Activated CD4-positive, alpha-beta T cell treated with anti-CD3 and anti-CD28 coated beads, Interleukin-2, amount 10 ng/mL, durations not matched to agents 7 days and 5 days (primary cell): Measurements from ENCODE around the gene LRRC7. TPM values are rescaled to one million over a fixed set of nuclear protein-coding genes. Genes with fewer than 3 reads are reported as not detected.
"Not testable (repeated sequence)": the region's sequence is repeated elsewhere in the genome, so short reads cannot be mapped to it uniquely, and the experiment has no call there.

ENCODE experiments used
- CTCF ChIA-PET: fragments of 350-600 bp; sonication (Branson Sonifier 250); formaldehyde crosslinking; loops from one replicate; lab custom pipeline; 2021; ENCODE audit warnings: antibody characterized with exemption; lab: Charles Lee
- POLR2A ChIA-PET: fragments of 350-600 bp; sonication (Branson Sonifier 250); formaldehyde crosslinking; loops from one replicate; lab custom pipeline; 2021; ENCODE audit warnings: antibody characterized with exemption; lab: Charles Lee
- DNase-seq: peaks from one replicate; pipeline ENCODE4 v3.0.0-alpha.2; 2020
- H3K27ac Mint-ChIP-seq: one replicate; pipeline ENCODE4 v1.8.0; 2021; ENCODE audit warnings: mild to moderate bottlenecking, moderate library complexity, mixed read lengths
- H3K27me3 Mint-ChIP-seq: one replicate; pipeline ENCODE4 v1.8.0; 2021; ENCODE audit warnings: mixed read lengths
- H3K36me3 Mint-ChIP-seq: one replicate; pipeline ENCODE4 v1.8.0; 2021; ENCODE audit warnings: low read depth, mixed read lengths
- H3K4me1 Mint-ChIP-seq: one replicate; pipeline ENCODE4 v1.8.0; 2021; ENCODE audit warnings: mixed read lengths
- H3K4me3 Mint-ChIP-seq: one replicate; pipeline ENCODE4 v1.8.0; 2021; ENCODE audit warnings: mild to moderate bottlenecking, moderate library complexity, mixed read lengths
- H3K9me3 Mint-ChIP-seq: one replicate; pipeline ENCODE4 v1.8.0; 2021; ENCODE audit warnings: mixed read lengths
- total RNA-seq, 2 experiments: library from RNA; stranded (reverse); gene quantifications; one replicate each; pipeline ENCODE4 v1.2.3, GENCODE V29; 2021

Gene LRRC7
- total RNA-seq, 2 experiments from 2014 or later, result not detected

GRCh38 chr1:70039485-70039884 lies 471.8 kb downstream of the LRRC7 start:
- POLR2A ChIA-PET, result no interaction called here
- no peak overlapping the region for H3K27ac Mint-ChIP-seq
- no peak overlapping the region for H3K4me3 Mint-ChIP-seq
- H3K9me3 Mint-ChIP-seq, result no peaks in the 10 kb centered on the region
- DNase-seq, result no peak
- CTCF ChIA-PET, result no interaction called here
- no peaks in the 10 kb centered on the region for H3K4me1 Mint-ChIP-seq
- H3K27me3 Mint-ChIP-seq, result peaks cover 2% of the 10 kb centered on the region
- no peaks in the 10 kb centered on the region for H3K36me3 Mint-ChIP-seq

- POLR2A ChIA-PET, result no interaction called here
- H3K9me3 Mint-ChIP-seq, result no peaks in the 10 kb centered on the region
- DNase-seq, result no peak
- no peaks in the 10 kb centered on the region for H3K4me1 Mint-ChIP-seq
- H3K36me3 Mint-ChIP-seq, result no peaks in the 10 kb centered on the region
- CTCF ChIA-PET, result no interaction called here
- no peak overlapping the region for H3K27ac Mint-ChIP-seq
- no peak overlapping the region for H3K4me3 Mint-ChIP-seq
- peaks cover 2% of the 10 kb centered on the region for H3K27me3 Mint-ChIP-seq
These were observed 473.8 kb downstream of the LRRC7 start for GRCh38 chr1:70041317-70042045.

- ChIA-PET CTCF (no interaction called here), POLR2A (no interaction called here)
- H3K9me3 Mint-ChIP-seq, result no peaks in the 10 kb centered on the region
- no peaks in the 10 kb centered on the region for H3K4me1 Mint-ChIP-seq
- no peak for DNase-seq
- no peak overlapping the region for H3K27ac Mint-ChIP-seq
- H3K36me3 Mint-ChIP-seq, result no peaks in the 10 kb centered on the region
- H3K27me3 Mint-ChIP-seq, result peaks cover 2% of the 10 kb centered on the region
- no peak overlapping the region for H3K4me3 Mint-ChIP-seq
These were observed 474.5 kb downstream of the LRRC7 start for GRCh38 chr1:70042090-70042731.

GRCh38 chr1:70043804-70044203 lies 476.1 kb downstream of the LRRC7 start:
- ChIA-PET CTCF (no interaction called here), POLR2A (no interaction called here)
- H3K27me3 Mint-ChIP-seq, result peaks cover 2% of the 10 kb centered on the region
- no peaks in the 10 kb centered on the region for H3K9me3 Mint-ChIP-seq
- DNase-seq, result no peak
- H3K27ac Mint-ChIP-seq, result no peak overlapping the region
- no peaks in the 10 kb centered on the region for H3K4me1 Mint-ChIP-seq
- H3K36me3 Mint-ChIP-seq, result no peaks in the 10 kb centered on the region
- H3K4me3 Mint-ChIP-seq, result no peak overlapping the region

- no peak overlapping the region for H3K4me3 Mint-ChIP-seq
- H3K9me3 Mint-ChIP-seq, result no peaks in the 10 kb centered on the region
- peaks cover 2% of the 10 kb centered on the region for H3K27me3 Mint-ChIP-seq
- H3K36me3 Mint-ChIP-seq, result no peaks in the 10 kb centered on the region
- DNase-seq, result no peak
- H3K4me1 Mint-ChIP-seq, result no peaks in the 10 kb centered on the region
- no peak overlapping the region for H3K27ac Mint-ChIP-seq
- ChIA-PET CTCF (no interaction called here), POLR2A (no interaction called here)
These were observed 477.1 kb downstream of the LRRC7 start for GRCh38 chr1:70044832-70045231.

- H3K36me3 Mint-ChIP-seq, H3K27me3 Mint-ChIP-seq, H3K4me3 Mint-ChIP-seq, CTCF ChIA-PET, H3K4me1 Mint-ChIP-seq, H3K9me3 Mint-ChIP-seq, H3K27ac Mint-ChIP-seq, POLR2A ChIA-PET, DNase-seq: not testable (repeated sequence)
These were observed 477.9 kb downstream of the LRRC7 start for GRCh38 chr1:70045581-70045980.

- DNase-seq, result no peak
- no peak overlapping the region for H3K27ac Mint-ChIP-seq
- H3K4me1 Mint-ChIP-seq, result no peaks in the 10 kb centered on the region
- ChIA-PET CTCF (no interaction called here), POLR2A (no interaction called here)
- no peaks in the 10 kb centered on the region for H3K36me3 Mint-ChIP-seq
- no peaks in the 10 kb centered on the region for H3K27me3 Mint-ChIP-seq
- H3K4me3 Mint-ChIP-seq, result no peak overlapping the region
- no peaks in the 10 kb centered on the region for H3K9me3 Mint-ChIP-seq
These were observed 480.8 kb downstream of the LRRC7 start for GRCh38 chr1:70048336-70049094.

- no peaks in the 10 kb centered on the region for H3K27me3 Mint-ChIP-seq
These were observed 484.2 kb downstream of the LRRC7 start for GRCh38 chr1:70051926-70052325.

GRCh38 chr1:70057500-70057899 lies 489.8 kb downstream of the LRRC7 start:
- H3K4me3 Mint-ChIP-seq, result no peak overlapping the region
- no peaks in the 10 kb centered on the region for H3K36me3 Mint-ChIP-seq
- ChIA-PET CTCF (no interaction called here), POLR2A (no interaction called here)
- no peaks in the 10 kb centered on the region for H3K9me3 Mint-ChIP-seq
- no peak overlapping the region for H3K27ac Mint-ChIP-seq
- DNase-seq, result no peak
- no peaks in the 10 kb centered on the region for H3K4me1 Mint-ChIP-seq
- no peaks in the 10 kb centered on the region for H3K27me3 Mint-ChIP-seq

More at GRCh38 chr1:70051926-70052325, 484.2 kb downstream of the LRRC7 start:
- Mint-ChIP-seq H3K4me1 (no peaks in the 10 kb centered on the region), H3K4me3 (no peak overlapping the region), H3K36me3 (no peaks in the 10 kb centered on the region), H3K27ac (no peak overlapping the region), H3K9me3 (no peaks in the 10 kb centered on the region)
- no peak for DNase-seq
- ChIA-PET POLR2A (no interaction called here), CTCF (no interaction called here)

- POLR2A ChIA-PET, result no interaction called here
- H3K4me3 Mint-ChIP-seq, result no peak overlapping the region
- CTCF ChIA-PET, result no interaction called here
These were observed 493.5 kb downstream of the LRRC7 start for GRCh38 chr1:70061231-70061630.

GRCh38 chr1:70063861-70064260 lies 496.1 kb downstream of the LRRC7 start:
- ChIA-PET CTCF (no interaction called here), POLR2A (no interaction called here)
- Mint-ChIP-seq H3K4me3 (no peak overlapping the region), H3K27me3 (no peaks in the 10 kb centered on the region), H3K36me3 (no peaks in the 10 kb centered on the region), H3K4me1 (no peaks in the 10 kb centered on the region), H3K27ac (no peak overlapping the region), H3K9me3 (no peaks in the 10 kb centered on the region)
- DNase-seq, result no peak

More at GRCh38 chr1:70061231-70061630, 493.5 kb downstream of the LRRC7 start:
- DNase-seq, result no peak
- Mint-ChIP-seq H3K4me1 (no peaks in the 10 kb centered on the region), H3K27ac (no peak overlapping the region), H3K9me3 (no peaks in the 10 kb centered on the region), H3K27me3 (no peaks in the 10 kb centered on the region), H3K36me3 (no peaks in the 10 kb centered on the region)

- Mint-ChIP-seq H3K4me3 (no peak overlapping the region), H3K36me3 (no peaks in the 10 kb centered on the region), H3K4me1 (no peaks in the 10 kb centered on the region), H3K27me3 (no peaks in the 10 kb centered on the region), H3K27ac (no peak overlapping the region), H3K9me3 (no peaks in the 10 kb centered on the region)
- CTCF ChIA-PET, result no interaction called here
- POLR2A ChIA-PET, result no interaction called here
- DNase-seq, result no peak
These were observed 499.0 kb downstream of the LRRC7 start for GRCh38 chr1:70066711-70067110.

- POLR2A ChIA-PET, result no interaction called here
- Mint-ChIP-seq H3K27me3 (no peaks in the 10 kb centered on the region), H3K9me3 (no peaks in the 10 kb centered on the region), H3K4me1 (no peaks in the 10 kb centered on the region), H3K36me3 (no peaks in the 10 kb centered on the region), H3K27ac (no peak overlapping the region), H3K4me3 (no peak overlapping the region)
- CTCF ChIA-PET, result no interaction called here
- DNase-seq, result no peak
These were observed 503.9 kb downstream of the LRRC7 start for GRCh38 chr1:70071601-70072000.
